Cardiac muscle cell (in vitro differentiated cells and primary cell): Measurements from ENCODE around the gene FBXL7. TPM values are rescaled to one million over a fixed set of nuclear protein-coding genes. Genes with fewer than 3 reads are reported as not detected.

Experiments
- DNase-seq, 2 donors: peaks; one replicate each; pipeline versions ENCODE4 v3.0.0 to v3.0.0-alpha.2; 2010 to 2017; ENCODE audit warnings: low read depth in 1 of 2, low spot score in 1 of 2
- H3K27ac ChIP-seq: fragments of 200-600 bp; sonication (generic); 2 replicates; pipeline ENCODE4 v1.5.1; 2016
- H3K27me3 ChIP-seq: fragments of 200-600 bp; sonication (generic); 2 replicates; pipeline ENCODE4 v1.6.0; 2016; ENCODE audit warnings: control low read depth
- H3K36me3 ChIP-seq: fragments of 200-600 bp; sonication (generic); 2 replicates; pipeline ENCODE4 v1.5.1; 2016; ENCODE audit warnings: control low read depth
- H3K4me1 ChIP-seq: fragments of 200-600 bp; sonication (generic); 2 replicates; pipeline ENCODE4 v1.8.1; 2017; ENCODE audit warnings: low read depth, mild to moderate bottlenecking, mixed run types
- H3K4me3 ChIP-seq: fragments of 200-600 bp; sonication (generic); 2 replicates; pipeline ENCODE4 v1.5.1; 2016; ENCODE audit warnings: mild to moderate bottlenecking
- H3K9me3 ChIP-seq: fragments of 200-600 bp; sonication (generic); 2 replicates; pipeline ENCODE4 v1.5.1; 2017; ENCODE audit warnings: low read depth, mild to moderate bottlenecking, control low read depth
- CTCF ChIP-seq: IDR thresholded peaks from 2 replicates; pipeline ENCODE4 v1.5.1; 2012; ENCODE audit warnings: low read depth, mild to moderate bottlenecking, low read length
- polyA plus RNA-seq: library from polyadenylated mRNA; unstranded; fragments of >200 nt; fragmentation: Nextera tagmentation; extraction: Ambion mirVana; gene quantifications from 2 replicates; pipeline ENCODE4 v1.2.1, GENCODE V29; 2016
- total RNA-seq: library from RNA; depleted of rRNA; stranded (reverse); fragments of >200 nt; gene quantifications from 2 replicates; pipeline ENCODE4 v1.2.3, GENCODE V29; 2016

FBXL7 gene
- total and polyA plus RNA-seq, 2 experiments from 2014 or later: 16.7 to 22.5 TPM

DNA sequence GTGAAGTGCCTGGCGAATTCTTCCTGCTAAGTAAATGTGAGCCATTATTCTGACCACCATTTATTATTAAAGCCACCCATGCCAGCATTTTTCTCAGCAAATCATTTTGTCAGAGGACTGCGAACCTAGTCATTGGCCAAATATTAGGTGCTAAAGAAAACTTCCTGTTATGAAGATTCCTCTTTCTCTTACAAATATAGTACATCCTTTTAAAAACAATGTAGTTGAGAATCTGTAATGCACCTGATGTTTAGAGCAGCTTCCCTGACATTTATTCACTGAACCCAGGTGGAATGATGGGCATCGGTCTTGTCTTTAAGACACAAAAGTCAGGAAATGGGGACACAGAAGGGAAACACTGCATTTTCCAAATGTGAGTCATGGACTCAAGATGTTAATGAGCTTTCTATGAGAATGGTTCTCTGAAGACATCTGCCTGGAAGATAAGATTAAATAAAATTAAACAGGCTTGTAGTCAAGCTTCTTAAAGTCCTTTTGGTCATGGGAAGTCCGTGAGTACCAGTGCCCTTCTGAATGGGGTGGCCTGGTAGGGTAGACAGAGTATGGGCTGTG lies 290.6 kb downstream of the FBXL7 start:
- TF ChIP-seq CTCF: no peak
- Histone ChIP-seq H3K4me3 (no peak overlapping the region), H3K36me3 (no peaks in the 10 kb centered on the region), H3K4me1 (peaks cover 8% of the 10 kb centered on the region), H3K9me3 (no peaks in the 10 kb centered on the region), H3K27me3 (no peaks in the 10 kb centered on the region), H3K27ac (no peak overlapping the region)
- DNase-seq: no peak

DNA sequence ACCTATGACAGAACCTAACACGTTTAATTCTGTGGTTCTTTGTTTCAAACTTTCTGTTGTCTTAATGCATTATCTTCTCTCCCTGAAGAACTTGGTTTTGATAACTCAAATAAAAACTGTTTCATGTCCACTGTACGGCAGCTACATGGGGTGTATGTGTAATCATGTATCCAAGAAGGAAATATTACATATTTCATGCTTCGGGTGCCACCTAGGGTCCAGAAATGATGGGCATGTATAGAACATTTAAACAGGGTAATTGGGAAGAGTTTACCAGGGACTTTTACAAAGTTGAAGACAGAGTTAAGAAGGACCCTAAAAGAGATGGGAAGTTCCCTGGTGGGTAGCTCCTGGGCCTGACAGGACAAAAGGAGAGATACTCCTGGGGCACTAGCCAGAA lies 291.3 kb downstream of the FBXL7 start:
- Histone ChIP-seq H3K36me3 (no peaks in the 10 kb centered on the region), H3K9me3 (no peaks in the 10 kb centered on the region), H3K4me1 (peaks cover 8% of the 10 kb centered on the region), H3K4me3 (no peak overlapping the region), H3K27ac (no peak overlapping the region), H3K27me3 (no peaks in the 10 kb centered on the region)
- peak in 1 of 2 donors; percentile 33 for DNase-seq
- TF ChIP-seq CTCF: peak; percentile 11

GRCh38 chr5:15791859-15792258 lies 291.9 kb downstream of the FBXL7 start:
- TF ChIP-seq CTCF: no peak
- Histone ChIP-seq H3K27ac (no peak overlapping the region), H3K27me3 (no peaks in the 10 kb centered on the region), H3K9me3 (no peaks in the 10 kb centered on the region), H3K4me1 (peaks cover 8% of the 10 kb centered on the region), H3K4me3 (no peak overlapping the region), H3K36me3 (no peaks in the 10 kb centered on the region)
- DNase-seq: no peak

DNA sequence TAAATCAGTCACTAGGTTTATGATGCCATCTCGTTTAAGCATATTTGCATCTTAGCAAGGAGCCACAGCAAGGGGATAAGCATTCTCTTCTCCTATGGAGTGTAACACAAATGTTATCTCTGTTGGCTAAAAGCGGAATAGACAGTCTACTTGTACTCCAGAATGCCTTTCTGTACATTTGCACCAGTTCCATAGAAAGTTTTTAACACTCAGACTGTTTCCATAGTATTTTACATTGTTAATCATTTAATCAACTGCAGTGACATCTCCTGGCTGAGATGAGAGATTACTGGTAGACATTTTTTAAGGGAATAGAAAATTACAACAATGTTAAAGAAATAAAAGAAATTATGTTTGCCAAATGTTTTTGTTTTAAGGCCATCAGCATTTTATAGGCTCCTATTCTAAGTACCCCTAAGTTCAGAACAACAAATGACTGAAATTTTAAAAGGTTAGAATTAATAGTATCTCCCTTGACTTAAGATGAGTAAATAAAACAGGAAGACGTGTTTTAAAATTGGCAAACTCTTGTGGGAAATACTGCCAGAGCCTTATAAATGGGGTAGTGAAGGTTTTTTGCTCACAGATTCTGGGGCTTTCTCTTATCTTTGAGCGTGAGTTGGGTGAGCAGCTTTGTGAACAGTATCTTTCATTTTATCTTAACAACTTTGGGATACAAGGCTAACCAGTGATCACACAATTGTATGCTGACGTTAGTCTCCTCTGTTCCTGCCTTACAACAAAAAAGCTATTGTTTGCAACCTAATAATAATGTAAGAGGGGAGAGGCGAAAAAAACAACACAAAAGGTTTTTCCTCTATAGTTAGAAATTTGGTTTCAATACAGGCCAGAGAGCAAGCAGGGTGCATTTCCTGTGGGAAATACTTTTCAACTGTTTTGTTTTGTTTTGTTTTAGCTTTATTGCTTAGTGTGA lies 294.3 kb downstream of the FBXL7 start:
- Histone ChIP-seq H3K27ac (no peak overlapping the region), H3K4me1 (peaks cover 8% of the 10 kb centered on the region), H3K27me3 (no peaks in the 10 kb centered on the region), H3K9me3 (no peaks in the 10 kb centered on the region), H3K36me3 (no peaks in the 10 kb centered on the region), H3K4me3 (no peak overlapping the region)
- DNase-seq: peak in 1 of 2 donors; percentile 56
- TF ChIP-seq CTCF: peak; percentile 37

GRCh38 chr5:15796096-15796495 lies 296.1 kb downstream of the FBXL7 start:
- Histone ChIP-seq H3K27ac (no peak overlapping the region), H3K9me3 (no peaks in the 10 kb centered on the region), H3K36me3 (no peaks in the 10 kb centered on the region), H3K27me3 (no peaks in the 10 kb centered on the region), H3K4me1 (peaks cover 8% of the 10 kb centered on the region), H3K4me3 (no peak overlapping the region)
- TF ChIP-seq CTCF: no peak
- no peak for DNase-seq
